ENCODE measurements around the gene POGK. TPM values are rescaled to one million over a fixed set of nuclear protein-coding genes. Genes with fewer than 3 reads are reported as not detected.

The POGK gene
- total and polyA plus RNA-seq, 10 of the 15 experiments (the other 5 are each of a cell fraction or from before 2014, with no cell fraction given): 5.3 to 34.6 (median 18.7) TPM

DNA sequence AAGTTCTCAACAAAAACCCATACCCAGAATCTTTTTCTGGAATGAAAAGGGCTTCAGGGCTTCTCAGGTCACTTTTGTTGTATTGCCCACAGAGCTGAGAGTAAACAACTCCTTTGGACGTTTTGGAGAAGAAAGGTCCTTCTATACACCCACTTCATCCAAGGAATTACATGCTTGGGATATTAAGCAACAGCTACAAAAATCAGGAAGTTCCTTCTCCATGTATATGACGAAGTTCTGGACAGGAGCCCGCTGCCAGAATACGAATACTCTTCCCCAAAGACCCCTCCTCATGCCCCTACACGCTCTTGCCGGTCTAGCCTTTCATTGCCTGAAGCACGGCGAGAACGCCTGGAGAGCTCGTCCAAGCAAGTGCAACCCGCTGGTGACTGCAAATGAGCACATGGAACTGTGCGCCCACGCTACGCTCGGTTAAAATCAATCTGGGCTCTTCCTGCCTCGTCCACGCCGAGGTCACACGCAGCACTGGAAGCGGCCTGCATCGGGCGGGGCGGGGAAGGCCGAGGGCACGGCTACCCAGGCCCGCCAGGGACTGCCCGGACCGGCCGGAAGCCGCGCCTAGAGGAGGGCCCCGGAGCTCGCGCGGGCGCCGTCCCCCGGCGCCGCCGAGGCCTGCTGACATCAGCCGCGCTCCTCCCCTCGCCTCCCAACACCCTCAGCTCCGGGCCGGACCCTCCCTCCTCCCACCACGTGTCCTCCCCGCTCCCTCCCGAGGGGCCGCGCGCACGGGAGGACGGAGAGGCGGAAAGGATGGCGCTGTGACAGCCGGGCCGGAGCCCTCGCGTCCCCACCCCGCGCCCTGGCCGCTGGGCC is at the start of gene POGK (continued):
- TF ChIP-seq, protein P1, sequence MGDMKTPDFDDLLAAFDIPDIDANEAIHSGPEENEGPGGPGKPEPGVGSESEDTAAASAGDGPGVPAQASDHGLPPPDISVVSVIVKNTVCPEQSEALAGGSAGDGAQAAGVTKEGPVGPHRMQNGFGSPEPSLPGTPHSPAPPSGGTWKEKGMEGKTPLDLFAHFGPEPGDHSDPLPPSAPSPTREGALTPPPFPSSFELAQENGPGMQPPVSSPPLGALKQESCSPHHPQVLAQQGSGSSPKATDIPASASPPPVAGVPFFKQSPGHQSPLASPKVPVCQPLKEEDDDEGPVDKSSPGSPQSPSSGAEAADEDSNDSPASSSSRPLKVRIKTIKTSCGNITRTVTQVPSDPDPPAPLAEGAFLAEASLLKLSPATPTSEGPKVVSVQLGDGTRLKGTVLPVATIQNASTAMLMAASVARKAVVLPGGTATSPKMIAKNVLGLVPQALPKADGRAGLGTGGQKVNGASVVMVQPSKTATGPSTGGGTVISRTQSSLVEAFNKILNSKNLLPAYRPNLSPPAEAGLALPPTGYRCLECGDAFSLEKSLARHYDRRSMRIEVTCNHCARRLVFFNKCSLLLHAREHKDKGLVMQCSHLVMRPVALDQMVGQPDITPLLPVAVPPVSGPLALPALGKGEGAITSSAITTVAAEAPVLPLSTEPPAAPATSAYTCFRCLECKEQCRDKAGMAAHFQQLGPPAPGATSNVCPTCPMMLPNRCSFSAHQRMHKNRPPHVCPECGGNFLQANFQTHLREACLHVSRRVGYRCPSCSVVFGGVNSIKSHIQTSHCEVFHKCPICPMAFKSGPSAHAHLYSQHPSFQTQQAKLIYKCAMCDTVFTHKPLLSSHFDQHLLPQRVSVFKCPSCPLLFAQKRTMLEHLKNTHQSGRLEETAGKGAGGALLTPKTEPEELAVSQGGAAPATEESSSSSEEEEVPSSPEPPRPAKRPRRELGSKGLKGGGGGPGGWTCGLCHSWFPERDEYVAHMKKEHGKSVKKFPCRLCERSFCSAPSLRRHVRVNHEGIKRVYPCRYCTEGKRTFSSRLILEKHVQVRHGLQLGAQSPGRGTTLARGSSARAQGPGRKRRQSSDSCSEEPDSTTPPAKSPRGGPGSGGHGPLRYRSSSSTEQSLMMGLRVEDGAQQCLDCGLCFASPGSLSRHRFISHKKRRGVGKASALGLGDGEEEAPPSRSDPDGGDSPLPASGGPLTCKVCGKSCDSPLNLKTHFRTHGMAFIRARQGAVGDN (IDR thresholded peaks at IDR 0.05): peak; percentile 95
- TF ChIP-seq RFX5 (IDR thresholded peaks at IDR 0.05; ENCODE audit: low read depth, low read length): no peak
- no peak for TF ChIP-seq ZBED1 (IDR thresholded peaks at IDR 0.05; ENCODE audit: borderline replicate concordance)
- no peak; the same call in none of the 2 replicates for TF ChIP-seq CREM (IDR thresholded peaks at IDR 0.05; ENCODE audit: low read depth)
- peak; percentile 84; the same call in 1 of the 2 replicates for TF ChIP-seq RB1 (IDR thresholded peaks at IDR 0.05; ENCODE audit: borderline replicate concordance)
- TF ChIP-seq, protein P2, sequence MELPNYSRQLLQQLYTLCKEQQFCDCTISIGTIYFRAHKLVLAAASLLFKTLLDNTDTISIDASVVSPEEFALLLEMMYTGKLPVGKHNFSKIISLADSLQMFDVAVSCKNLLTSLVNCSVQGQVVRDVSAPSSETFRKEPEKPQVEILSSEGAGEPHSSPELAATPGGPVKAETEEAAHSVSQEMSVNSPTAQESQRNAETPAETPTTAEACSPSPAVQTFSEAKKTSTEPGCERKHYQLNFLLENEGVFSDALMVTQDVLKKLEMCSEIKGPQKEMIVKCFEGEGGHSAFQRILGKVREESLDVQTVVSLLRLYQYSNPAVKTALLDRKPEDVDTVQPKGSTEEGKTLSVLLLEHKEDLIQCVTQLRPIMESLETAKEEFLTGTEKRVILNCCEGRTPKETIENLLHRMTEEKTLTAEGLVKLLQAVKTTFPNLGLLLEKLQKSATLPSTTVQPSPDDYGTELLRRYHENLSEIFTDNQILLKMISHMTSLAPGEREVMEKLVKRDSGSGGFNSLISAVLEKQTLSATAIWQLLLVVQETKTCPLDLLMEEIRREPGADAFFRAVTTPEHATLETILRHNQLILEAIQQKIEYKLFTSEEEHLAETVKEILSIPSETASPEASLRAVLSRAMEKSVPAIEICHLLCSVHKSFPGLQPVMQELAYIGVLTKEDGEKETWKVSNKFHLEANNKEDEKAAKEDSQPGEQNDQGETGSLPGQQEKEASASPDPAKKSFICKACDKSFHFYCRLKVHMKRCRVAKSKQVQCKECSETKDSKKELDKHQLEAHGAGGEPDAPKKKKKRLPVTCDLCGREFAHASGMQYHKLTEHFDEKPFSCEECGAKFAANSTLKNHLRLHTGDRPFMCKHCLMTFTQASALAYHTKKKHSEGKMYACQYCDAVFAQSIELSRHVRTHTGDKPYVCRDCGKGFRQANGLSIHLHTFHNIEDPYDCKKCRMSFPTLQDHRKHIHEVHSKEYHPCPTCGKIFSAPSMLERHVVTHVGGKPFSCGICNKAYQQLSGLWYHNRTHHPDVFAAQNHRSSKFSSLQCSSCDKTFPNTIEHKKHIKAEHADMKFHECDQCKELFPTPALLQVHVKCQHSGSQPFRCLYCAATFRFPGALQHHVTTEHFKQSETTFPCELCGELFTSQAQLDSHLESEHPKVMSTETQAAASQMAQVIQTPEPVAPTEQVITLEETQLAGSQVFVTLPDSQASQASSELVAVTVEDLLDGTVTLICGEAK (IDR thresholded peaks at IDR 0.05; ENCODE audit: borderline replicate concordance): peak; percentile 54; the same call in 1 of the 2 replicates
- no peak for TF ChIP-seq SMARCA5 (IDR thresholded peaks at IDR 0.05)
- no peak for TF ChIP-seq SMC3 (IDR thresholded peaks at IDR 0.05; ENCODE audit: borderline replicate concordance, low read length)
- TF ChIP-seq ASH2L (IDR thresholded peaks at IDR 0.05; ENCODE audit: borderline replicate concordance, low read depth): no peak
- peak; percentile 92 for TF ChIP-seq GATAD2B (conservative IDR thresholded peaks at IDR 0.05; ENCODE audit: low read depth)
- TF ChIP-seq, protein P3, sequence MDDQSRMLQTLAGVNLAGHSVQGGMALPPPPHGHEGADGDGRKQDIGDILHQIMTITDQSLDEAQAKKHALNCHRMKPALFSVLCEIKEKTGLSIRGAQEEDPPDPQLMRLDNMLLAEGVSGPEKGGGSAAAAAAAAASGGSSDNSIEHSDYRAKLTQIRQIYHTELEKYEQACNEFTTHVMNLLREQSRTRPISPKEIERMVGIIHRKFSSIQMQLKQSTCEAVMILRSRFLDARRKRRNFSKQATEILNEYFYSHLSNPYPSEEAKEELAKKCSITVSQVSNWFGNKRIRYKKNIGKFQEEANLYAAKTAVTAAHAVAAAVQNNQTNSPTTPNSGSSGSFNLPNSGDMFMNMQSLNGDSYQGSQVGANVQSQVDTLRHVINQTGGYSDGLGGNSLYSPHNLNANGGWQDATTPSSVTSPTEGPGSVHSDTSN (IDR thresholded peaks at IDR 0.05; ENCODE audit: insufficient replicate concordance, low read depth, low read length): no peak
- TF ChIP-seq TCF7 (IDR thresholded peaks at IDR 0.05; ENCODE audit: borderline replicate concordance): no peak
- TF ChIP-seq, protein P4, sequence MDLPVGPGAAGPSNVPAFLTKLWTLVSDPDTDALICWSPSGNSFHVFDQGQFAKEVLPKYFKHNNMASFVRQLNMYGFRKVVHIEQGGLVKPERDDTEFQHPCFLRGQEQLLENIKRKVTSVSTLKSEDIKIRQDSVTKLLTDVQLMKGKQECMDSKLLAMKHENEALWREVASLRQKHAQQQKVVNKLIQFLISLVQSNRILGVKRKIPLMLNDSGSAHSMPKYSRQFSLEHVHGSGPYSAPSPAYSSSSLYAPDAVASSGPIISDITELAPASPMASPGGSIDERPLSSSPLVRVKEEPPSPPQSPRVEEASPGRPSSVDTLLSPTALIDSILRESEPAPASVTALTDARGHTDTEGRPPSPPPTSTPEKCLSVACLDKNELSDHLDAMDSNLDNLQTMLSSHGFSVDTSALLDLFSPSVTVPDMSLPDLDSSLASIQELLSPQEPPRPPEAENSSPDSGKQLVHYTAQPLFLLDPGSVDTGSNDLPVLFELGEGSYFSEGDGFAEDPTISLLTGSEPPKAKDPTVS (IDR thresholded peaks at IDR 0.05; ENCODE audit: low read depth, low read length): no peak
- TF ChIP-seq, protein P5, sequence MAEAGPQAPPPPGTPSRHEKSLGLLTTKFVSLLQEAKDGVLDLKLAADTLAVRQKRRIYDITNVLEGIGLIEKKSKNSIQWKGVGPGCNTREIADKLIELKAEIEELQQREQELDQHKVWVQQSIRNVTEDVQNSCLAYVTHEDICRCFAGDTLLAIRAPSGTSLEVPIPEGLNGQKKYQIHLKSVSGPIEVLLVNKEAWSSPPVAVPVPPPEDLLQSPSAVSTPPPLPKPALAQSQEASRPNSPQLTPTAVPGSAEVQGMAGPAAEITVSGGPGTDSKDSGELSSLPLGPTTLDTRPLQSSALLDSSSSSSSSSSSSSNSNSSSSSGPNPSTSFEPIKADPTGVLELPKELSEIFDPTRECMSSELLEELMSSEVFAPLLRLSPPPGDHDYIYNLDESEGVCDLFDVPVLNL (IDR thresholded peaks at IDR 0.05; ENCODE audit: low read depth, low read length): no peak
- TF ChIP-seq NFIC (IDR thresholded peaks at IDR 0.05; ENCODE audit: low read depth, low read length): no peak
- TF ChIP-seq TCF12 (IDR thresholded peaks at IDR 0.05; ENCODE audit: low read depth, low read length): peak; percentile 38; the same call in 1 of the 2 replicates
- TF ChIP-seq YY1 (IDR thresholded peaks at IDR 0.05; ENCODE audit: low read depth, low read length): peak; percentile 66
- TF ChIP-seq WRNIP1 (IDR thresholded peaks at IDR 0.05; ENCODE audit: borderline replicate concordance, low read depth, low read length): no peak
